MM.1S (cell line): ENCODE data around the gene PARD3.

Experiments used
- EZH2 ChIP-seq: fragments of 300-600 bp; sonication (generic); optimal IDR thresholded peaks from 2 replicates; pipeline ENCODE3; 2017; ENCODE audit warnings: low read depth, mild to moderate bottlenecking, antibody characterized with exemption, low read length, mixed read lengths
- EZH2phosphoT487 ChIP-seq: fragments of 300-600 bp; sonication (generic); IDR thresholded peaks from 2 replicates; pipeline ENCODE4 v1.6.1; 2018; ENCODE audit warnings: antibody characterized with exemption, low read length
- TF ChIP-seq, protein P1 (sequence below): fragments of 300-600 bp; sonication (generic); IDR thresholded peaks from 2 replicates; pipeline ENCODE4 v1.5.1; 2016; ENCODE audit warnings: antibody characterized with exemption, low read length, mixed read lengths

- TF ChIP-seq, protein P1, sequence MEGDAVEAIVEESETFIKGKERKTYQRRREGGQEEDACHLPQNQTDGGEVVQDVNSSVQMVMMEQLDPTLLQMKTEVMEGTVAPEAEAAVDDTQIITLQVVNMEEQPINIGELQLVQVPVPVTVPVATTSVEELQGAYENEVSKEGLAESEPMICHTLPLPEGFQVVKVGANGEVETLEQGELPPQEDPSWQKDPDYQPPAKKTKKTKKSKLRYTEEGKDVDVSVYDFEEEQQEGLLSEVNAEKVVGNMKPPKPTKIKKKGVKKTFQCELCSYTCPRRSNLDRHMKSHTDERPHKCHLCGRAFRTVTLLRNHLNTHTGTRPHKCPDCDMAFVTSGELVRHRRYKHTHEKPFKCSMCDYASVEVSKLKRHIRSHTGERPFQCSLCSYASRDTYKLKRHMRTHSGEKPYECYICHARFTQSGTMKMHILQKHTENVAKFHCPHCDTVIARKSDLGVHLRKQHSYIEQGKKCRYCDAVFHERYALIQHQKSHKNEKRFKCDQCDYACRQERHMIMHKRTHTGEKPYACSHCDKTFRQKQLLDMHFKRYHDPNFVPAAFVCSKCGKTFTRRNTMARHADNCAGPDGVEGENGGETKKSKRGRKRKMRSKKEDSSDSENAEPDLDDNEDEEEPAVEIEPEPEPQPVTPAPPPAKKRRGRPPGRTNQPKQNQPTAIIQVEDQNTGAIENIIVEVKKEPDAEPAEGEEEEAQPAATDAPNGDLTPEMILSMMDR = no peak
- TF ChIP-seq EZH2 = no peak
- no peak for TF ChIP-seq EZH2phosphoT487
These were observed 34.9 kb upstream of the PARD3 start for GRCh38 chr10:34850036-34850435.
